Measurements from ENCODE around the gene LIPT1. TPM values are rescaled to one million over a fixed set of nuclear protein-coding genes. Genes with fewer than 3 reads are reported as not detected.

LIPT1 gene
- total RNA-seq, 1 experiment from 2014 or later = 8.7 TPM

DNA sequence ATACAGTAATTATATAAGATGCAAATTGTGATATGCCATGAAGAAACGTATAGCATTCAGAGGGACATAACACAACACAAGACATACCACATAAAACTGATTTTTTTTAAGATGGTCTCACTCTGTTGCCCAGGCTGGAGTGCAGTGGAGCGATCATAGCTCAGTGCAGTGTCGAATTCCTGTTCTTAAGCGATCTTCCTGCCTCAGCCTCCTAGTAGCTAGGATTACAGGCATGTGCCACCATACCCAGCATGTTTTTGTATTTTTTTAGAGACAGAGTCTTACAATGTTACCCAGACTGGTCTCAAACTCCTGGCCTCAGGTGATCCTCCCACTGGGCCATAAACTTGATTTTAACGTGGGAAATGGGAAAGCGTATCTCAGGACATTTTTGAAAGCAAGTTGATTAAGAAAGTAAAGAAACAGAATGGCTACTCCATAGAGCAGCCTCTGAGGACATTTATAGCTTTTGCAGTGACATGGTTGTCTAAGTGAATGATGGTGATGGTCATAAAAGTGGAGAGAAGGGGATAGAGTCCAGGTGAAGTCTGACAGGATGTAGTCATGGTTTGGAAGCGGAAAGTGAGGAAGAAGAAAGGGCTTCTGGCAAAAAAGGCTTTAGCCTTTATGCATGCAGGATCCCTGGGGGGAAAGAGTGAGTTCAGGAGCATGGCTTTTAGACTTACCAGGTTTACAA lies 2.4 kb upstream of the LIPT1 start:
- Histone ChIP-seq H3K36me3 (ENCODE audit: low read depth, low read length) (0 out of 2 replicates have a peak, but pooled peaks cover 2% of the 10 kb centered on the region), H4K20me1 (ENCODE audit: low read length) (no peaks in the 10 kb centered on the region), H3K4me3 (ENCODE audit: low read length) (no peak overlapping the region), H3K9ac (ENCODE audit: low read length) (no peak overlapping the region), H3K27ac (ENCODE audit: low read length) (no peak overlapping the region), H3K4me1 (ENCODE audit: insufficient read depth, low read length) (peaks cover 21% of the 10 kb centered on the region), H3F3A (ENCODE audit: low read length, unreplicated experiment) (no peaks in the 10 kb centered on the region), H3K4me2 (ENCODE audit: low read length) (no peak overlapping the region), H3K9me3 (ENCODE audit: low read length) (no peaks in the 10 kb centered on the region), H3K27me3 (ENCODE audit: low read length) (no peaks in the 10 kb centered on the region), H3K9me2 (replicated peaks; ENCODE audit: low read length) (no peaks in the 10 kb centered on the region), H3K79me2 (ENCODE audit: low read length) (peaks cover 25% of the 10 kb centered on the region), H2AFZ (ENCODE audit: low read length) (no peak overlapping the region)
- no peak for DNase-seq
- BruUV-seq (replicated peaks) = no TSS peak
- no peak for ATAC-seq
- intact Hi-C loops (cut with micrococcal nuclease) = loop anchor here (10.0 kb wide), 1 partner anchor 68 kb away; no protein-coding TSS in a partner anchor
- TF ChIP-seq EZH2 (IDR thresholded peaks at IDR 0.05; ENCODE audit: low read length, unreplicated experiment) (no peak), EZH2phosphoT487 (IDR thresholded peaks at IDR 0.05; ENCODE audit: borderline replicate concordance, low read length) (no peak)
- TF ChIP-seq, protein P1, sequence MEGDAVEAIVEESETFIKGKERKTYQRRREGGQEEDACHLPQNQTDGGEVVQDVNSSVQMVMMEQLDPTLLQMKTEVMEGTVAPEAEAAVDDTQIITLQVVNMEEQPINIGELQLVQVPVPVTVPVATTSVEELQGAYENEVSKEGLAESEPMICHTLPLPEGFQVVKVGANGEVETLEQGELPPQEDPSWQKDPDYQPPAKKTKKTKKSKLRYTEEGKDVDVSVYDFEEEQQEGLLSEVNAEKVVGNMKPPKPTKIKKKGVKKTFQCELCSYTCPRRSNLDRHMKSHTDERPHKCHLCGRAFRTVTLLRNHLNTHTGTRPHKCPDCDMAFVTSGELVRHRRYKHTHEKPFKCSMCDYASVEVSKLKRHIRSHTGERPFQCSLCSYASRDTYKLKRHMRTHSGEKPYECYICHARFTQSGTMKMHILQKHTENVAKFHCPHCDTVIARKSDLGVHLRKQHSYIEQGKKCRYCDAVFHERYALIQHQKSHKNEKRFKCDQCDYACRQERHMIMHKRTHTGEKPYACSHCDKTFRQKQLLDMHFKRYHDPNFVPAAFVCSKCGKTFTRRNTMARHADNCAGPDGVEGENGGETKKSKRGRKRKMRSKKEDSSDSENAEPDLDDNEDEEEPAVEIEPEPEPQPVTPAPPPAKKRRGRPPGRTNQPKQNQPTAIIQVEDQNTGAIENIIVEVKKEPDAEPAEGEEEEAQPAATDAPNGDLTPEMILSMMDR (conservative IDR thresholded peaks at IDR 0.05; ENCODE audit: low read depth, low read length) = no peak
- ChIA-PET POLR2A (ENCODE audit: unreplicated experiment) (no interaction called here), CTCF (no interaction called here)

DNA sequence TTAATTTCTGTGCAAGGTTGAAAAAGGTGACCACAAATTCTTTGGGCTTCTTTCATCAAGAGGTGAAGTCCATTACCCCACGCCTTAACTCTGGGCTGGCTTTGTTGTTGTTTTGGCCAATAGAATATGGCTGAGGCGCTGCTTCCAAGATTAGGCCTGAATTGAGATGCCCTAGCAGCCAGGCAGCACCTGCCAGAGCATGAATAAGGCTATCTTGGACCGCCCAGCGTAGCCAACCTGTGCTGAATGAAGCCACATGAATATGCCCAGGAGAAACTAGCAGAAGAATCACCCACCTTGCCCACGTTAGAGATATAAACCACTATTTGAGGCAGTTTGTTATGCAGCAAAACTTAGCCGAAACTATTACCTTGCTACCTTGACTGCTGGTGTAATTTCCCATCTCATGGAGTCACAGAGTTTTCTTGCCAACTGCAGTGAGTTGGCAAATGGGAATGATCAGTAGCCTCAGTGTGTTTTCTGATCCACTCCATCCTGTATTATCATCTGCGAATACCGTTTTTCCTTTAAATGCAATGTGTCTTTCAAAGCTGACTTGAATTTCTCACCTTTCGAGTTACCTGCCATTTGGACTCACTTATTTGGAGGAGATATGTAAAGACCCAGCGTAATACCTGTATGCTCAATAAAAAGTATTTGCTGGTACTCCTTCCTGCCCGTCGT lies 704 bp upstream of the LIPT1 start:
- TSS peak; percentile 66 for BruUV-seq (replicated peaks)
- Histone ChIP-seq H3K4me3 (ENCODE audit: low read length) (peak overlapping the region; percentile 92), H3K4me2 (ENCODE audit: low read length) (peak overlapping the region; percentile 85), H2AFZ (ENCODE audit: low read length) (peak overlapping the region; percentile 92), H3K9me2 (replicated peaks; ENCODE audit: low read length) (no peaks in the 10 kb centered on the region), H3F3A (ENCODE audit: low read length, unreplicated experiment) (no peaks in the 10 kb centered on the region), H3K27ac (ENCODE audit: low read length) (peak overlapping the region; percentile 75), H3K36me3 (ENCODE audit: low read depth, low read length) (0 out of 2 replicates have a peak, but pooled peaks cover 2% of the 10 kb centered on the region), H3K4me1 (ENCODE audit: insufficient read depth, low read length) (peaks cover 21% of the 10 kb centered on the region), H4K20me1 (ENCODE audit: low read length) (no peaks in the 10 kb centered on the region), H3K27me3 (ENCODE audit: low read length) (no peaks in the 10 kb centered on the region), H3K9me3 (ENCODE audit: low read length) (no peaks in the 10 kb centered on the region), H3K79me2 (ENCODE audit: low read length) (peaks cover 25% of the 10 kb centered on the region), H3K9ac (ENCODE audit: low read length) (peak overlapping the region; percentile 92)
- DNase-seq (peak; percentile 18), ATAC-seq (0 out of 2 replicates have a peak, but pooled peaks have one; percentile 1)
- intact Hi-C loops (cut with micrococcal nuclease) = loop anchor here (1.0 to 10.0 kb wide), 4 partner anchors 13 to 183 kb away; partner anchors contain the start of genes C2orf15, EIF5B, MITD1 and MRPL30
- TF ChIP-seq EZH2 (IDR thresholded peaks at IDR 0.05; ENCODE audit: low read length, unreplicated experiment) (no peak), EZH2phosphoT487 (IDR thresholded peaks at IDR 0.05; ENCODE audit: borderline replicate concordance, low read length) (no peak)
- TF ChIP-seq, protein P1 (conservative IDR thresholded peaks at IDR 0.05; ENCODE audit: low read depth, low read length) = no peak
- CTCF ChIA-PET = interaction anchor here (1.4 kb wide), 1 partner anchor 13 kb away, joined by 9 read pairs; the partner anchor contains the start of gene C2orf15
- POLR2A ChIA-PET (ENCODE audit: unreplicated experiment) = interaction anchor here (1.0 kb wide), 1 partner anchor 13 kb away, joined by 3 read pairs; the partner anchor contains the start of gene C2orf15

Measured in PC-3 (cell line).